Eye (tissue), 1 donor: ENCODE data around the gene MMP25.
A peak's percentile ranks its signal among the peaks of the same experiment; 100 is the strongest.
"Not testable (repeated sequence)": the region's sequence is repeated elsewhere in the genome, so short reads cannot be mapped to it uniquely, and the experiment has no call there.

Source experiments
- DNase-seq: peaks from one replicate; pipeline ENCODE4 v3.0.0-alpha.2; 2015

Gene MMP25

DNA sequence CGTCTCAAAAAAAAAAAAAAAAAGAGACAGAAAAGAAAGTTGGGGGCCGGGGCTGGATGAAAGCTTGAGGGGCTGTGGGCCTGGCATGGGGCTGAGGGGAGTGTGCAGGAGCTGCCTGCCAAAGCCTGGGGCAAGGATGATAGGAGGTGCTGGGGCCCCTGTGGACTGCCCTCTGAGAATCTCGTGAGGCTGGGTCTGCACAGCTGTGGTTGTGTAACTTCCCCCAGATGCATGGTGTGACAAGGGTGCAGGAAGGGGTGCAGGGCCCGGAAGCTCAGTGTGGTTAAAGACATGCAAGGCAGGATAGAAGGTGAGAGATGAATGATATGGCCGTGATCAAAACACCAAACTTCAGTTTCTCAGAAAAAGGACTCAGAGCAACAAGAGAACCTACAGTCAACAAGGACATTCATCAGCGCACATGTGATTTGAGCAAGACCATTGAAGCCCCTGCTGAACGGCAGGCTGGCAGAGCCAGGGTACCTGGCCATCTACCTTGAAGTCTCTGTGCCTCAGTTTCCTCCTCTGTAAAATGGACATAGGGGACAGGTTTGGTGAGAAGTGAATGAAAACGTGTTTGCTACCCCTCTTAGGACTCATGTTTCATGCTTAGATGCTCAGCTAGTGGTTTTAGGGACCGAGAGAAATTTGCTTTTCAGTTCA is 28.6 kb downstream of the MMP25 start:
- no peak for DNase-seq

GRCh38 chr16:3075523-3075915 is 29.2 kb downstream of the MMP25 start:
- no peak for DNase-seq

GRCh38 chr16:3075946-3076345 is 29.6 kb downstream of the MMP25 start:
- not testable (repeated sequence) for DNase-seq

DNA sequence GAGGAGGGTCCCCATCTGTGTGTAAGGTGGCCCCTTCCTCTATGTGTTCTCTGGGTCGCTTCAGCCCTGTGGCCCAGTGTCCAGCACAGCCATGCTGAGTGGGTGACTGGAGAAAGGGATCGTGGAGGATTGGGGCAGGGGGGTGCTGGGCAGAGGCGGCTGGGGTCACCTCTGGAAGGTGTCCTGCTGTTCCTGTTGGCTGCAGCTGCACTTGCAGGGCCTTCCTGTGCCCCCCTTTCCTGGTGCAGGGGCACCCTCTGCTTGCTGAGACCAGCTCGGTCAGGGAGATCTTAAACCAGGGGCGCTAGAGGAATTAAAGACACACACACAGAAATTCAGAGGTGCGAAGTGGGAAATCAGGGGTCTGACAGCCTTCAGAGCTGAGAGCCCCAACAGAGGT is 30.2 kb downstream of the MMP25 start:
- DNase-seq = no peak

- DNase-seq = no peak
These were observed 33.7 kb downstream of the MMP25 start for GRCh38 chr16:3080024-3080423.

GRCh38 chr16:3081957-3082356 is 35.6 kb downstream of the MMP25 start:
- DNase-seq = not testable (repeated sequence)

GRCh38 chr16:3083408-3083807 is 37.0 kb downstream of the MMP25 start:
- DNase-seq = not testable (repeated sequence)

- DNase-seq = no peak
These were observed 38.1 kb downstream of the MMP25 start for GRCh38 chr16:3084491-3084890.

GRCh38 chr16:3084969-3085670 is 38.8 kb downstream of the MMP25 start:
- DNase-seq = no peak

- no peak for DNase-seq
These were observed 39.7 kb downstream of the MMP25 start for GRCh38 chr16:3085868-3086595.

GRCh38 chr16:3086596-3087242 is 40.4 kb downstream of the MMP25 start:
- no peak for DNase-seq

DNA sequence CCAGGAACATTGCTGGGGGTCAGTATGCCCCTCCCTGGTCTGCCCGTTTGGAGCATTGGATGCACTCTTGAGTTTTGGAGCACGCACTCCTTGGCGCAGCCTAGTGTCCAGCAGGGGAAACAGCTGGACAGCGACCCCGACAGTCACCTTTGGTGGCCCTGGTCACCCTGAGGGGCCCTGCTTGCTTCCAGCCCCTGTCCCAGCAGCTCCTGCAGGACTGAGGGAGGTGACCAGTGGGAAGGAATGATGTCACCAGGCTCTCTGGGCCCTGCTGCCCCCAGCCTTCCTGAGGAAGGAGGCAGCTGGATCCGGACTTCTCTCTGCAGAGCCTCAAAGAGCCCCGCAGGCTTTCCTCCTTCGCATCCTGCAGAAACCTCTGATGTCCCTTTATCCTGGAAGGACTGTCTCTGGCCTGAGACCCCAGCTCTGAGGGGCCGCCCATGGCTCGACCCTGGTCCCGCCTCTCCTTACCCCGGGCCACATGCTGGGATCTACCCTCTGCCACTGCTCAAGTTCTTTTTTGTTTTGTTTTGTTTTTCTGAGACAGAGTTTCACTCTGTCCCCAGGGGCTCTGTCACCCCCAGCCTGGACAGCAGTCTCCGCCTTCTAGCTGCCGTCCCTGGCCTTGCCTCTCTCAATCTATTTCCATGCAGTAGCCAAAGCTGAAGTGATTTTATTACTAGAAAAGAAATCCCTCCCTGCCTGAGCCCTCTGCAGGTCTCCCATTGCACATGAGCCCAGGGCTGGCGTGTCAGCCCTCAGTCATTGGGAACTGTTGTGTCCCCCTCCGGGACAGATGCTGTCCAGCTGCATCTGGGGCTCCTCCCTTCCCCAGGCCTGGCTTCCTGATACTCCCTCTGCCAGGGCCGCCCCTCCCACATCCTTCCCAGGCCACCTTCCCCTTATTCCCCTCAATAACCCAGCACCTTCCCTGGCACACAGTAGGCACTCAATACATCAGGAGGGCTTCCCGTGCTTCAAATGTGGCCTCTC is 41.2 kb downstream of the MMP25 start:
- DNase-seq = peak; percentile 23

DNA sequence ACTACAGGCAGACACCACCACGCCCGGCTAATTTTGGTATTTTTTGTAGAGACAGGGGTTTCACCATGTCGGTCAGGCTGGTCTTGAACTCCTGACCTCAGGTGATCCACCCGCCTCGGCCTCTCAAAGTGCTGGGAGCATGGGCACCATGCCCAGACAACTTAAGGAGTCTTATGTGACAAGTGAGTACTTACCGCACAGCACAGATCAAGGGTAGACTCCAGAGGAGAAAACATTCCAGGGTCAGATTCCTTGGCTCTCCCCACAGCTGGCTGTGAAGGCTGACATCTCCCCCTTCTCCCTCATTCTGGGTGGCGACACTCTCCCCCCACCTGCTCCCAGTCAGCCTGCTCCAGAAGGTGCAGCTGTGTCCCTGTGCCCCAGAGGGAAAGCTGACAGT is 42.1 kb downstream of the MMP25 start:
- no peak for DNase-seq

DNA sequence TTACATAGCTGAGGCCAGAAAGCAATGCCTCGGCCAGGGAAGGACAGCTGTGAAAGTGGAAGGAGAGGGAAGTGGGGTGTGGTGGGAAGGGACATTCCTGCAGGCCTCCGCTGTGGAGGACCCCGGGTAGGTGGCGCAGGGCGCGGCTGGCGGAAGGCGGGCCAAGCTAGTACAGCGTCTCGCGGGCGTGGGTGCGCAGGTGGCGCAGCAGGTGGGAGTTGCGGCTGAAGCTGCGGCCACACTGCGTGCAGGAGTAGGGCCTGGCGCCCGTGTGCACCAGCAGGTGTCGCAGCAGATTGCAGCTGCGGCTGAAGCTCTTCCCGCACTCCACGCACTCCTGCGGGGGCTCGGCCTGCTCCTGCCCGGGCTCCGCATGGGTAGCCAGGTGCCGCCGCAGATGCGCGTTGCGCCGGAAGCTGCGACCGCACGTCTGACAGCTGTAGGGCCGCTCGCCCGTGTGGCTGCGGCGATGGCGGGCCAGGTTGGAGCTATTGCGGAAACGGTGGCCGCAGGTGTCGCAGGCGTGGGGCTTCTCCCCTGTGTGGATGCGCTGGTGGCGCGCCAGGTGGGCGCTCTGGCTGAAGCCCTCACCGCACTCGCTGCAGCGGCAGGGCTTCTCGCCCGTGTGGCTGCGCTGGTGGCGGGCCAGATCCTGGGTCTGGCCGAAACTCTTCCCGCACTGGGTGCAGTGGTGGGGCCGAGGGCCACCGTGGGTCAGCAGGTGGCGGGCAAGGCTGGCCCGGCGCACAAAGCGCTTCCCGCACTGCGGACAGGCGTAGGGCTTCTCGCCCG is 42.8 kb downstream of the MMP25 start:
- DNase-seq = no peak

GRCh38 chr16:3089717-3090592 is 43.6 kb downstream of the MMP25 start:
- no peak for DNase-seq

GRCh38 chr16:3091551-3091950 is 45.2 kb downstream of the MMP25 start:
- DNase-seq = no peak

DNA sequence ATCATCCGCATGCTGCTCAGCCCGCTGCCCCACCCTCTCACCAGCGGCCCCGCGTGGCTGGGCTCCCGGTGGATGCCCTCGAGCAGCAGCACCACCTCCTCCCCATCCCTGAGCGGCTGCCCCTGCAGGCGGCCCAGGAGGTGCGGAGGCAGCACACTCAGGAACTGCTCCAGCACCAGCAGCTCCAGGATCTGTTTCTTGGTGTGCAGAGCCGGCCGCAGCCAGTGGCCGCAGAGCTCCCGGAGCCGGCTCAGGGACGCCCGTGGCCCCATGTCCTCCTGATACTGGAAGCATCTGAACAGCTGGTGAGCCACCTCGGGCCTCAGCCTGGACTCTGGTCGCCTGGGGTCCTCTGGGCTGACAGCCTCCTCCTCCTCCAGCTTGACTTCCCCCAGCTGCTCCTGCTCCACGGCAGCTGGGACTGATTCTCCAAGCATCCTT is 46.2 kb downstream of the MMP25 start:
- DNase-seq = peak; percentile 17

GRCh38 chr16:3094289-3095027 is 48.1 kb downstream of the MMP25 start:
- peak; percentile 17 for DNase-seq

GRCh38 chr16:3095869-3096268 is 49.5 kb downstream of the MMP25 start:
- DNase-seq = no peak
